C4-2B (cell line): ENCODE results near the gene PNPLA6.

Source experiments
- ZFX ChIP-seq: fragments of 450-650 bp; IDR thresholded peaks from 2 replicates; pipeline ENCODE4 v1.6.1; 2017
- TF ChIP-seq, protein P1 (sequence below): fragments of 450-650 bp; conservative IDR thresholded peaks from 2 replicates; pipeline ENCODE4 v1.5.1; 2017; ENCODE audit warnings: mild to moderate bottlenecking

DNA sequence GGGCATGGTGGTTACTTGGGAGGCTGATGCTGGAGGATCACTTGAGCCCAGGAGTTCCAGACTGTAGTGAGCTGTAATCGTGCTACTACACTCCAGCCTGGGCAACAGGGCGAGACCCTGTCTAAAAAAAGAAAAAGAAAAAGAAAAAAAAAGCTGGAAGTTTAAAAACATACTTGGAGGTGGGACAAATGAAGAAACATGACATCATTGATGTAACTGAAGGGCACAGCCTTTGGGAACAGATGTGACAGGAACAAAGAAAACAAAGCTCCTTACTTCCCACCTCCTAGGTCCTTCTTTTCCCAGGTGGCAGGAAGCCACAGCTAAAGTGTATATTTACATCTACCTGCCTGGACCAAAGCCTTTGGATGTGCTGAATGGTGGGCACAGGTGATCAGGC, 48.6 kb upstream of the PNPLA6 start:
- no peak for TF ChIP-seq ZFX
- TF ChIP-seq, protein P1, sequence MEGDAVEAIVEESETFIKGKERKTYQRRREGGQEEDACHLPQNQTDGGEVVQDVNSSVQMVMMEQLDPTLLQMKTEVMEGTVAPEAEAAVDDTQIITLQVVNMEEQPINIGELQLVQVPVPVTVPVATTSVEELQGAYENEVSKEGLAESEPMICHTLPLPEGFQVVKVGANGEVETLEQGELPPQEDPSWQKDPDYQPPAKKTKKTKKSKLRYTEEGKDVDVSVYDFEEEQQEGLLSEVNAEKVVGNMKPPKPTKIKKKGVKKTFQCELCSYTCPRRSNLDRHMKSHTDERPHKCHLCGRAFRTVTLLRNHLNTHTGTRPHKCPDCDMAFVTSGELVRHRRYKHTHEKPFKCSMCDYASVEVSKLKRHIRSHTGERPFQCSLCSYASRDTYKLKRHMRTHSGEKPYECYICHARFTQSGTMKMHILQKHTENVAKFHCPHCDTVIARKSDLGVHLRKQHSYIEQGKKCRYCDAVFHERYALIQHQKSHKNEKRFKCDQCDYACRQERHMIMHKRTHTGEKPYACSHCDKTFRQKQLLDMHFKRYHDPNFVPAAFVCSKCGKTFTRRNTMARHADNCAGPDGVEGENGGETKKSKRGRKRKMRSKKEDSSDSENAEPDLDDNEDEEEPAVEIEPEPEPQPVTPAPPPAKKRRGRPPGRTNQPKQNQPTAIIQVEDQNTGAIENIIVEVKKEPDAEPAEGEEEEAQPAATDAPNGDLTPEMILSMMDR, result no peak
